Measurements from ENCODE around the gene C19orf25. TPM values are rescaled to one million over a fixed set of nuclear protein-coding genes. Genes with fewer than 3 reads are reported as not detected.

The C19orf25 gene
- total and polyA plus RNA-seq, 9 of the 15 experiments (the other 6 are each of a cell fraction or from before 2014, with no cell fraction given) = 0.79 to 96.0 (median 36.1) TPM

DNA sequence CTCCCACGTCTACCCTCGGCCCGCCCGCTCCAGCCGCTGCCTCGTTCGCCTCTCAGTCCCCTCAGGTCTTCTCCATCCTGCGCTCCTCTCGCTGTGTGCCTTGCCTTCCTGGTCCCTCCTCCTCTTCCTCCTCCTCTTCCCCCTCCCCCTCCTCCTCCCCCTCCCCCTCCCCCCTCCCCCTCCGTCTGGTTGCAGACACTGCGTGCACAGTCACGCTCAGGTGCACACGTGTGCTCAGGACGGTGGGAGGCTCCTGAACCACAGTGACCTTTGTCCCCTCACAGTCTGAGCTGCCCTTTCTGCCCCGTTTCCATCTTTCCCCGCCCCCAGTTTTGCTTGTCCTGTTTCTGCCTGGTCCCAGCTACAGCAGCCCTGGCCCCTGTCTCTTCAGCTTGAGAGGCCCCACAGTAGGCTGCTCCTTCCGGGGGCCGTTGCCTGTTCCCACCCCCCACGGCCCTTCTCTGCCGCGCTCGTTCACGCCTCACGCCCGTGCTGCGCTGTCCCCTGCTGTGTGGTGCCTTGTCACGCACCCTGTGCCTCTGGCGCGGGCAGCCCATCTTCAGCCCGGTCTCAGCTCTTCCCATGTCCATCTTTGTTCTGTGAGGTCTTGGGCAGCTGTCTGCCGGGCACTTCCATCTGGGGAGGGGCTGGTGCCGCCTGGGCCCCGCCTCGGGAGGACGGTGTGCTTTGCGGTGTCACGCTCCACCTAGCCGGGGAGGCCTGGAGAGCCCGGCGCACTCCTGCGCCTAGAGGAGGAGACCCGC lies 54.6 kb downstream of the C19orf25 start:
- Histone ChIP-seq H3K4me1 (replicated peaks in 1 of 2; ENCODE audit: control insufficient read depth in 2 of 2, insufficient read depth in 2 of 2, low read length in 2 of 2) (peaks cover 0 to 47% of the 10 kb centered on the region in 2 experiments; a peak in 2 of 5 replicates), H3K9me1 (ENCODE audit: control insufficient read depth, insufficient read depth, low read length) (peaks cover 4% of the 10 kb centered on the region), H3K9ac (ENCODE audit: insufficient read depth in 1 of 2, low read depth in 2 of 2, low read length in 2 of 2) (no peak overlapping the region), H3K4me3 (no peak overlapping the region), H3K79me2 (ENCODE audit: control insufficient read depth, insufficient read depth, low read length) (peaks cover 62% of the 10 kb centered on the region), H3K27me3 (ENCODE audit: control insufficient read depth in 2 of 2, insufficient read depth in 2 of 2, low read length in 2 of 2) (no peaks in the 10 kb centered on the region), H3K27ac (ENCODE audit: extremely low read depth, low read depth, low read length) (no peak overlapping the region), H4K20me1 (replicated peaks; ENCODE audit: control insufficient read depth, insufficient read depth, low read length) (peaks cover 11% of the 10 kb centered on the region; the same call in 1 of the 2 replicates), H3K4me2 (ENCODE audit: insufficient read depth, low read length) (no peak overlapping the region), H2AFZ (ENCODE audit: low read depth, low read length) (no peak overlapping the region), H3K36me3 (ENCODE audit: control insufficient read depth, insufficient read depth, low read length) (peaks cover 98% of the 10 kb centered on the region), H3K9me3 (replicated peaks; ENCODE audit: control insufficient read depth, insufficient read depth, low read depth, low read length) (no peaks in the 10 kb centered on the region)
- no TSS peak for BruUV-seq (replicated peaks)
- FAIRE-seq (no peak), ATAC-seq (no peak), DNase-seq (ENCODE audit: extremely low read depth in 1 of 4, low spot score in 3 of 4) (peak in 1 of 4 experiments; percentile 29)
- in situ Hi-C loops (cut with MboI) = no loop called here
- 93% methylated on average over 26 of the region's 42 CpGs for WGBS (ENCODE audit: insufficient coverage, low coverage, missing lambda C conversion rate)
- intact Hi-C loops (cut with micrococcal nuclease) = no loop called here
- CTCF ChIA-PET (ENCODE audit: low intra/inter-chr PET ratio) = no interaction called here
- POLR2A ChIA-PET = interaction anchor here (1.1 to 2.4 kb wide), 3 partner anchors 8 to 15 kb away, joined by 3 to 6 read pairs (median 3); no protein-coding TSS in a partner anchor
- TF ChIP-seq, protein P1, sequence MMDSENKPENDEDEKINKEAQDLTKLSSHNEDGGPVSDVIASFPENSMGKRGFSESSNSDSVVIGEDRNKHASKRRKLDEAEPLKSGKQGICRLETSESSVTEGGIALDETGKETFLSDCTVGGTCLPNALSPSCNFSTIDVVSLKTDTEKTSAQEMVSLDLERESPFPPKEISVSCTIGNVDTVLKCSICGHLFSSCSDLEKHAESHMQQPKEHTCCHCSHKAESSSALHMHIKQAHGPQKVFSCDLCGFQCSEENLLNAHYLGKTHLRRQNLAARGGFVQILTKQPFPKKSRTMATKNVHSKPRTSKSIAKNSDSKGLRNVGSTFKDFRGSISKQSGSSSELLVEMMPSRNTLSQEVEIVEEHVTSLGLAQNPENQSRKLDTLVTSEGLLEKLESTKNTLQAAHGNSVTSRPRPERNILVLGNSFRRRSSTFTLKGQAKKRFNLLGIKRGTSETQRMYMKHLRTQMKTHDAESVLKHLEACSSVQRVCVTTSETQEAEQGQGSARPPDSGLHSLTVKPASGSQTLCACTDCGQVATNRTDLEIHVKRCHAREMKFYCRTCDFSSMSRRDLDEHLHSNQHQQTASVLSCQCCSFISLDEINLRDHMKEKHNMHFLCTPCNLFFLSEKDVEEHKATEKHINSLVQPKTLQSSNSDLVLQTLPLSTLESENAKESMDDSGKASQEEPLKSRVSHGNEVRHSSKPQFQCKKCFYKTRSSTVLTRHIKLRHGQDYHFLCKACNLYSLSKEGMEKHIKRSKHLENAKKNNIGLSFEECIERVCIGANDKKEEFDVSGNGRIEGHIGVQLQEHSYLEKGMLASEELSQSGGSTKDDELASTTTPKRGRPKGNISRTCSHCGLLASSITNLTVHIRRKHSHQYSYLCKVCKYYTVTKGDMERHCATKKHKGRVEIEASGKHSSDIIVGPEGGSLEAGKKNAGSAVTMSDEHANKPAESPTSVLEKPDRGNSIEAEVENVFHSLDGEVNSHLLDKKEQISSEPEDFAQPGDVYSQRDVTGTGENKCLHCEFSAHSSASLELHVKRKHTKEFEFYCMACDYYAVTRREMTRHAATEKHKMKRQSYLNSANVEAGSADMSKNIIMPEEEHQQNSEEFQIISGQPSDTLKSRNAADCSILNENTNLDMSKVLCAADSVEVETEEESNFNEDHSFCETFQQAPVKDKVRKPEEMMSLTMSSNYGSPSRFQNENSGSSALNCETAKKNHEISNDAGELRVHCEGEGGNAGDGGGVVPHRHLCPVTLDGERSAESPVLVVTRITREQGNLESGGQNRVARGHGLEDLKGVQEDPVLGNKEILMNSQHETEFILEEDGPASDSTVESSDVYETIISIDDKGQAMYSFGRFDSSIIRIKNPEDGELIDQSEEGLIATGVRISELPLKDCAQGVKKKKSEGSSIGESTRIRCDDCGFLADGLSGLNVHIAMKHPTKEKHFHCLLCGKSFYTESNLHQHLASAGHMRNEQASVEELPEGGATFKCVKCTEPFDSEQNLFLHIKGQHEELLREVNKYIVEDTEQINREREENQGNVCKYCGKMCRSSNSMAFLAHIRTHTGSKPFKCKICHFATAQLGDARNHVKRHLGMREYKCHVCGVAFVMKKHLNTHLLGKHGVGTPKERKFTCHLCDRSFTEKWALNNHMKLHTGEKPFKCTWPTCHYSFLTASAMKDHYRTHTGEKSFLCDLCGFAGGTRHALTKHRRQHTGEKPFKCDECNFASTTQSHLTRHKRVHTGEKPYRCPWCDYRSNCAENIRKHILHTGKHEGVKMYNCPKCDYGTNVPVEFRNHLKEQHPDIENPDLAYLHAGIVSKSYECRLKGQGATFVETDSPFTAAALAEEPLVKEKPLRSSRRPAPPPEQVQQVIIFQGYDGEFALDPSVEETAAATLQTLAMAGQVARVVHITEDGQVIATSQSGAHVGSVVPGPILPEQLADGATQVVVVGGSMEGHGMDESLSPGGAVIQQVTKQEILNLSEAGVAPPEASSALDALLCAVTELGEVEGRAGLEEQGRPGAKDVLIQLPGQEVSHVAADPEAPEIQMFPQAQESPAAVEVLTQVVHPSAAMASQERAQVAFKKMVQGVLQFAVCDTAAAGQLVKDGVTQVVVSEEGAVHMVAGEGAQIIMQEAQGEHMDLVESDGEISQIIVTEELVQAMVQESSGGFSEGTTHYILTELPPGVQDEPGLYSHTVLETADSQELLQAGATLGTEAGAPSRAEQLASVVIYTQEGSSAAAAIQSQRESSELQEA (IDR thresholded peaks at IDR 0.05; ENCODE audit: low read depth) = no peak
- TF ChIP-seq, protein P2, sequence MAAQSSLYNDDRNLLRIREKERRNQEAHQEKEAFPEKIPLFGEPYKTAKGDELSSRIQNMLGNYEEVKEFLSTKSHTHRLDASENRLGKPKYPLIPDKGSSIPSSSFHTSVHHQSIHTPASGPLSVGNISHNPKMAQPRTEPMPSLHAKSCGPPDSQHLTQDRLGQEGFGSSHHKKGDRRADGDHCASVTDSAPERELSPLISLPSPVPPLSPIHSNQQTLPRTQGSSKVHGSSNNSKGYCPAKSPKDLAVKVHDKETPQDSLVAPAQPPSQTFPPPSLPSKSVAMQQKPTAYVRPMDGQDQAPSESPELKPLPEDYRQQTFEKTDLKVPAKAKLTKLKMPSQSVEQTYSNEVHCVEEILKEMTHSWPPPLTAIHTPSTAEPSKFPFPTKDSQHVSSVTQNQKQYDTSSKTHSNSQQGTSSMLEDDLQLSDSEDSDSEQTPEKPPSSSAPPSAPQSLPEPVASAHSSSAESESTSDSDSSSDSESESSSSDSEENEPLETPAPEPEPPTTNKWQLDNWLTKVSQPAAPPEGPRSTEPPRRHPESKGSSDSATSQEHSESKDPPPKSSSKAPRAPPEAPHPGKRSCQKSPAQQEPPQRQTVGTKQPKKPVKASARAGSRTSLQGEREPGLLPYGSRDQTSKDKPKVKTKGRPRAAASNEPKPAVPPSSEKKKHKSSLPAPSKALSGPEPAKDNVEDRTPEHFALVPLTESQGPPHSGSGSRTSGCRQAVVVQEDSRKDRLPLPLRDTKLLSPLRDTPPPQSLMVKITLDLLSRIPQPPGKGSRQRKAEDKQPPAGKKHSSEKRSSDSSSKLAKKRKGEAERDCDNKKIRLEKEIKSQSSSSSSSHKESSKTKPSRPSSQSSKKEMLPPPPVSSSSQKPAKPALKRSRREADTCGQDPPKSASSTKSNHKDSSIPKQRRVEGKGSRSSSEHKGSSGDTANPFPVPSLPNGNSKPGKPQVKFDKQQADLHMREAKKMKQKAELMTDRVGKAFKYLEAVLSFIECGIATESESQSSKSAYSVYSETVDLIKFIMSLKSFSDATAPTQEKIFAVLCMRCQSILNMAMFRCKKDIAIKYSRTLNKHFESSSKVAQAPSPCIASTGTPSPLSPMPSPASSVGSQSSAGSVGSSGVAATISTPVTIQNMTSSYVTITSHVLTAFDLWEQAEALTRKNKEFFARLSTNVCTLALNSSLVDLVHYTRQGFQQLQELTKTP (IDR thresholded peaks at IDR 0.05; ENCODE audit: low read depth in 1 of 2, partially characterized antibody in 2 of 2) = no peak
- TF ChIP-seq ZNF263 (CRISPR knock-in tag; IDR thresholded peaks at IDR 0.05; ENCODE audit: borderline replicate concordance) (peak; percentile 30; the same call in 1 of the 2 replicates), RBM22 (IDR thresholded peaks at IDR 0.05; ENCODE audit: low read depth, low read length, poor library complexity, severe bottlenecking) (peak; percentile 60), ZNF311 (CRISPR knock-in tag; IDR thresholded peaks at IDR 0.05) (no peak), ELF4 (CRISPR knock-in tag; IDR thresholded peaks at IDR 0.05) (no peak), RBFOX2 (IDR thresholded peaks at IDR 0.05; ENCODE audit: low read depth, low read length) (peak; percentile 26), POLR2G (IDR thresholded peaks at IDR 0.05; ENCODE audit: low read depth, low read length) (peak; percentile 67)

Data from K562 (cell line).